ENCODE measurements around the gene TTLL1.
"Not testable (repeated sequence)": the region's sequence is repeated elsewhere in the genome, so short reads cannot be mapped to it uniquely, and the experiment has no call there.

The TTLL1 gene

GRCh38 chr22:43109921-43110443, 20.8 kb upstream of the TTLL1 start:
- DNase-seq = no peak

- no peak for DNase-seq
Observed at GRCh38 chr22:43109511-43109910, 20.3 kb upstream of the TTLL1 start.

GRCh38 chr22:43106302-43106701, 17.1 kb upstream of the TTLL1 start:
- DNase-seq = no peak

GRCh38 chr22:43104950-43105349, 15.8 kb upstream of the TTLL1 start:
- DNase-seq = not testable (repeated sequence)

GRCh38 chr22:43104056-43104625, 14.9 kb upstream of the TTLL1 start:
- DNase-seq = not testable (repeated sequence)

GRCh38 chr22:43101306-43101705, 12.1 kb upstream of the TTLL1 start:
- DNase-seq = no peak

- no peak for DNase-seq
Observed at GRCh38 chr22:43100225-43100624, 11.0 kb upstream of the TTLL1 start.

GRCh38 chr22:43099095-43099494, 9.9 kb upstream of the TTLL1 start:
- DNase-seq = no peak

- DNase-seq = no peak
Observed at GRCh38 chr22:43098356-43098755, 9.2 kb upstream of the TTLL1 start.

- no peak for DNase-seq
Observed at GRCh38 chr22:43096420-43096819, 7.2 kb upstream of the TTLL1 start.

- peak; percentile 40 for DNase-seq
Observed at GRCh38 chr22:43094551-43094950, 5.4 kb upstream of the TTLL1 start.

GRCh38 chr22:43094085-43094484, 4.9 kb upstream of the TTLL1 start:
- DNase-seq = peak; percentile 61

GRCh38 chr22:43092085-43092484, 2.9 kb upstream of the TTLL1 start:
- DNase-seq = no peak

- peak; percentile 63 for DNase-seq
Observed at GRCh38 chr22:43090130-43090789, 1.1 kb upstream of the TTLL1 start.

GRCh38 chr22:43088627-43088983, 586 bp downstream of the TTLL1 start:
- no peak for DNase-seq

GRCh38 chr22:43085658-43086606, 3.3 kb downstream of the TTLL1 start:
- DNase-seq = no peak

- DNase-seq = no peak
Observed at GRCh38 chr22:43081968-43082367, 7.2 kb downstream of the TTLL1 start.

- DNase-seq = no peak
Observed at GRCh38 chr22:43080616-43081015, 8.6 kb downstream of the TTLL1 start.

GRCh38 chr22:43079742-43080141, 9.4 kb downstream of the TTLL1 start:
- no peak for DNase-seq

- DNase-seq = no peak
Observed at GRCh38 chr22:43078522-43078921, 10.7 kb downstream of the TTLL1 start.

- DNase-seq = no peak
Observed at GRCh38 chr22:43077121-43077877, 11.9 kb downstream of the TTLL1 start.

GRCh38 chr22:43066844-43067385, 22.3 kb downstream of the TTLL1 start:
- no peak for DNase-seq

- DNase-seq = no peak
Observed at GRCh38 chr22:43066134-43066533, 23.1 kb downstream of the TTLL1 start.
